ENCODE results near the gene PIGZ.

Gene PIGZ

GRCh38 chr3:196997311-196997710 lies 28.7 kb upstream of the PIGZ start:
- Histone ChIP-seq H2BK12ac (ENCODE audit: low read length) (no peak overlapping the region), H3K18ac (ENCODE audit: low read length) (no peak overlapping the region), H3K79me1 (ENCODE audit: low read length) (no peaks in the 10 kb centered on the region), H2BK5ac (ENCODE audit: low read depth, low read length, poor library complexity) (no peak overlapping the region), H4K12ac (ENCODE audit: low read depth, low read length) (no peak overlapping the region), H3K4me3 (ENCODE audit: low read depth, low read length) (no peak overlapping the region), H3K27me3 (ENCODE audit: insufficient read depth, low read length) (no peaks in the 10 kb centered on the region), H3K79me2 (ENCODE audit: control insufficient read depth, insufficient read depth, low read length, poor library complexity) (no peaks in the 10 kb centered on the region), H3K4me2 (ENCODE audit: low read length) (no peak overlapping the region), H2BK120ac (ENCODE audit: insufficient read depth, low read length, poor library complexity) (no peak overlapping the region), H3K23ac (ENCODE audit: low read length) (no peak overlapping the region), H3K9me3 (ENCODE audit: insufficient read depth, low read depth, low read length) (peaks cover 7% of the 10 kb centered on the region), H3K27ac (ENCODE audit: low read depth, low read length) (no peak overlapping the region), H3K4me1 (ENCODE audit: control insufficient read depth in 1 of 2, insufficient read depth in 2 of 2, low read length in 2 of 2) (no peaks in the 10 kb centered on the region), H4K8ac (ENCODE audit: low read depth, low read length) (no peak overlapping the region), H3K14ac (ENCODE audit: low read length) (no peak overlapping the region), H2AFZ (ENCODE audit: insufficient read depth, low read length, poor library complexity) (no peak overlapping the region), H4K91ac (ENCODE audit: low read depth, low read length) (no peak overlapping the region), H3K9ac (ENCODE audit: low read length) (no peak overlapping the region), H3K4ac (ENCODE audit: low read depth, low read length) (no peak overlapping the region), H3K36me3 (ENCODE audit: control insufficient read depth in 1 of 2, insufficient read depth in 2 of 2, low read length in 2 of 2) (no peaks in the 10 kb centered on the region), H2AK5ac (ENCODE audit: low read length) (no peak overlapping the region)
- DNase-seq: no peak
- WGBS (ENCODE audit: extremely low coverage, insufficient coverage, insufficient read length): no CpG with 5 or more reads among the region's 15 CpGs

- no peak overlapping the region for H4K91ac ChIP-seq (ENCODE audit: low read depth, low read length)
Measured at GRCh38 chr3:196996454-196997265, 28.0 kb upstream of the PIGZ start.

GRCh38 chr3:196995646-196996355 lies 27.2 kb upstream of the PIGZ start:
- Histone ChIP-seq H4K91ac (ENCODE audit: low read depth, low read length) (no peak overlapping the region), H2BK12ac (ENCODE audit: low read length) (no peak overlapping the region), H2AFZ (ENCODE audit: insufficient read depth, low read length, poor library complexity) (no peak overlapping the region), H2BK5ac (ENCODE audit: low read depth, low read length, poor library complexity) (no peak overlapping the region), H3K9ac (ENCODE audit: low read length) (no peak overlapping the region), H3K4me3 (ENCODE audit: low read depth, low read length) (no peak overlapping the region), H2BK120ac (ENCODE audit: insufficient read depth, low read length, poor library complexity) (no peak overlapping the region), H4K8ac (ENCODE audit: low read depth, low read length) (no peak overlapping the region), H3K27me3 (ENCODE audit: insufficient read depth, low read length) (no peaks in the 10 kb centered on the region), H3K4ac (ENCODE audit: low read depth, low read length) (no peak overlapping the region), H3K79me1 (ENCODE audit: low read length) (no peaks in the 10 kb centered on the region), H3K79me2 (ENCODE audit: control insufficient read depth, insufficient read depth, low read length, poor library complexity) (no peaks in the 10 kb centered on the region), H3K4me2 (ENCODE audit: low read length) (no peak overlapping the region), H4K12ac (ENCODE audit: low read depth, low read length) (no peak overlapping the region), H3K27ac (ENCODE audit: low read depth, low read length) (no peak overlapping the region), H3K9me3 (ENCODE audit: insufficient read depth, low read depth, low read length) (peaks cover 7% of the 10 kb centered on the region), H3K23ac (ENCODE audit: low read length) (no peak overlapping the region), H3K4me1 (ENCODE audit: control insufficient read depth in 1 of 2, insufficient read depth in 2 of 2, low read length in 2 of 2) (no peaks in the 10 kb centered on the region), H3K18ac (ENCODE audit: low read length) (no peak overlapping the region), H3K14ac (ENCODE audit: low read length) (no peak overlapping the region), H2AK5ac (ENCODE audit: low read length) (no peak overlapping the region), H3K36me3 (ENCODE audit: control insufficient read depth in 1 of 2, insufficient read depth in 2 of 2, low read length in 2 of 2) (no peaks in the 10 kb centered on the region)
- no peak for DNase-seq
- no CpG with 5 or more reads among the region's 14 CpGs for WGBS (ENCODE audit: extremely low coverage, insufficient coverage, insufficient read length)

More at GRCh38 chr3:196996454-196997265, 28.0 kb upstream of the PIGZ start:
- no peak overlapping the region for H4K8ac ChIP-seq (ENCODE audit: low read depth, low read length)
- no peak overlapping the region for H2BK5ac ChIP-seq (ENCODE audit: low read depth, low read length, poor library complexity)
- H2AK5ac ChIP-seq (ENCODE audit: low read length): no peak overlapping the region
- no peak for DNase-seq
- H2BK12ac ChIP-seq (ENCODE audit: low read length): no peak overlapping the region
- no peak overlapping the region for H3K4ac ChIP-seq (ENCODE audit: low read depth, low read length)
- no peak overlapping the region for H4K12ac ChIP-seq (ENCODE audit: low read depth, low read length)
- H3K79me1 ChIP-seq (ENCODE audit: low read length): no peaks in the 10 kb centered on the region
- H3K27ac ChIP-seq (ENCODE audit: low read depth, low read length): no peak overlapping the region
- no peak overlapping the region for H3K18ac ChIP-seq (ENCODE audit: low read length)
- no peak overlapping the region for H3K9ac ChIP-seq (ENCODE audit: low read length)
- H3K14ac ChIP-seq (ENCODE audit: low read length): no peak overlapping the region
- H2BK120ac ChIP-seq (ENCODE audit: insufficient read depth, low read length, poor library complexity): no peak overlapping the region
- no peaks in the 10 kb centered on the region for H3K4me1 ChIP-seq (ENCODE audit: control insufficient read depth in 1 of 2, insufficient read depth in 2 of 2, low read length in 2 of 2)
- no peak overlapping the region for H3K23ac ChIP-seq (ENCODE audit: low read length)
- no CpG with 5 or more reads among the region's 17 CpGs for WGBS (ENCODE audit: extremely low coverage, insufficient coverage, insufficient read length)
- H3K4me2 ChIP-seq (ENCODE audit: low read length): no peak overlapping the region
- H3K27me3 ChIP-seq (ENCODE audit: insufficient read depth, low read length): no peaks in the 10 kb centered on the region
- H3K4me3 ChIP-seq (ENCODE audit: low read depth, low read length): no peak overlapping the region
- no peaks in the 10 kb centered on the region for H3K79me2 ChIP-seq (ENCODE audit: control insufficient read depth, insufficient read depth, low read length, poor library complexity)
- no peak overlapping the region for H2AFZ ChIP-seq (ENCODE audit: insufficient read depth, low read length, poor library complexity)
- peaks cover 7% of the 10 kb centered on the region for H3K9me3 ChIP-seq (ENCODE audit: insufficient read depth, low read depth, low read length)
- H3K36me3 ChIP-seq (ENCODE audit: control insufficient read depth in 1 of 2, insufficient read depth in 2 of 2, low read length in 2 of 2): no peaks in the 10 kb centered on the region

GRCh38 chr3:196995027-196995426 lies 26.4 kb upstream of the PIGZ start:
- Histone ChIP-seq H3K4ac (ENCODE audit: low read depth, low read length) (no peak overlapping the region), H2AK5ac (ENCODE audit: low read length) (no peak overlapping the region), H4K12ac (ENCODE audit: low read depth, low read length) (no peak overlapping the region), H2BK5ac (ENCODE audit: low read depth, low read length, poor library complexity) (no peak overlapping the region), H3K4me3 (ENCODE audit: low read depth, low read length) (peak overlapping the region; percentile 23), H2AFZ (ENCODE audit: insufficient read depth, low read length, poor library complexity) (no peak overlapping the region), H3K23ac (ENCODE audit: low read length) (no peak overlapping the region), H3K79me1 (ENCODE audit: low read length) (no peaks in the 10 kb centered on the region), H3K14ac (ENCODE audit: low read length) (no peak overlapping the region), H2BK120ac (ENCODE audit: insufficient read depth, low read length, poor library complexity) (no peak overlapping the region), H3K9me3 (ENCODE audit: insufficient read depth, low read depth, low read length) (peaks cover 7% of the 10 kb centered on the region), H3K9ac (ENCODE audit: low read length) (no peak overlapping the region), H3K4me2 (ENCODE audit: low read length) (no peak overlapping the region), H3K79me2 (ENCODE audit: control insufficient read depth, insufficient read depth, low read length, poor library complexity) (no peaks in the 10 kb centered on the region), H3K27me3 (ENCODE audit: insufficient read depth, low read length) (no peaks in the 10 kb centered on the region), H3K4me1 (ENCODE audit: control insufficient read depth in 1 of 2, insufficient read depth in 2 of 2, low read length in 2 of 2) (no peaks in the 10 kb centered on the region), H4K8ac (ENCODE audit: low read depth, low read length) (no peak overlapping the region), H3K18ac (ENCODE audit: low read length) (no peak overlapping the region), H2BK12ac (ENCODE audit: low read length) (no peak overlapping the region), H4K91ac (ENCODE audit: low read depth, low read length) (no peak overlapping the region), H3K36me3 (ENCODE audit: control insufficient read depth in 1 of 2, insufficient read depth in 2 of 2, low read length in 2 of 2) (no peaks in the 10 kb centered on the region), H3K27ac (ENCODE audit: low read depth, low read length) (no peak overlapping the region)
- DNase-seq: no peak
- no CpG with 5 or more reads among the region's 19 CpGs for WGBS (ENCODE audit: extremely low coverage, insufficient coverage, insufficient read length)
